SK-N-SH (cell line): Measurements from ENCODE around the gene HTRA2. TPM values are rescaled to one million over a fixed set of nuclear protein-coding genes. Genes with fewer than 3 reads are reported as not detected.

ENCODE experiments used
- CTCF ChIA-PET: fragments of 300-600, 350-600 bp; formaldehyde crosslinking; extraction: SDS; loops from one replicate; lab custom pipeline; 2021; lab: Yijun Ruan, JAX
- POLR2A ChIA-PET: fragments of 350-600 bp; sonication (Branson Sonifier 250); formaldehyde crosslinking; extraction: SDS; loops from one replicate; lab custom pipeline; 2020; ENCODE audit warnings: antibody characterized with exemption, inconsistent platforms; lab: Yijun Ruan, JAX
- DNase-seq: peaks from one replicate; pipeline ENCODE4 v3.0.0; 2012
- H2AFZ ChIP-seq: fragments of 200-600 bp; sonication (generic); 2 replicates; pipeline ENCODE4 v1.8.1; 2016; ENCODE audit warnings: antibody characterized with exemption, mild to moderate bottlenecking, low read depth
- H3F3A ChIP-seq: fragments of 200-600 bp; sonication (generic); replicated peaks from 2 replicates; pipeline ENCODE3; 2016; ENCODE audit warnings: antibody characterized with exemption, mild to moderate bottlenecking; ENCODE audit not compliant: insufficient read depth
- H3K27ac ChIP-seq, 2 experiments: fragments of 200-500 bp in 1 of 2; fragments of 200-600 bp in 1 of 2; sonication (Bioruptor generic) in 1 of 2; sonication (generic), shearing (Covaris generic) in 1 of 2; 2 replicates each; pipeline versions ENCODE4 v1.5.1 to v1.6.1; 2014 to 2016; ENCODE audit warnings: low read depth in 2 of 2, inconsistent platforms in 1 of 2, low read length in 1 of 2, mild to moderate bottlenecking in 1 of 2, mixed read lengths in 1 of 2
- H3K27me3 ChIP-seq: fragments of 200-600 bp; sonication (generic), shearing (Covaris generic); 2 replicates; pipeline ENCODE4 v1.6.1; 2016; ENCODE audit warnings: mixed run types; ENCODE audit not compliant: insufficient read depth
- H3K36me3 ChIP-seq, 2 experiments: fragments of 200-500 bp in 1 of 2; fragments of 200-600 bp in 1 of 2; sonication (Bioruptor generic) in 1 of 2; sonication (generic) in 1 of 2; replicated peaks in 1 of 2; 2 replicates each; pipeline versions ENCODE3 to v1.5.1; 2014 to 2016; ENCODE audit warnings: low read length in 1 of 2, mild to moderate bottlenecking in 1 of 2; ENCODE audit not compliant: insufficient read depth in 2 of 2, control insufficient read depth in 1 of 2
- H3K4me1 ChIP-seq, 2 experiments: fragments of 200-500 bp in 1 of 2; fragments of 200-600 bp in 1 of 2; sonication (Bioruptor generic) in 1 of 2; sonication (generic), shearing (Covaris generic) in 1 of 2; 2 replicates each; pipeline versions ENCODE4 v1.5.1 to v1.6.1; 2014 to 2016; ENCODE audit warnings: low read depth in 1 of 2, low read length in 1 of 2, mixed run types in 1 of 2; ENCODE audit not compliant: insufficient read depth in 2 of 2, control insufficient read depth in 1 of 2
- H3K4me2 ChIP-seq: fragments of 200-600 bp; sonication (generic), shearing (Covaris generic); 2 replicates; pipeline ENCODE4 v1.6.1; 2017; ENCODE audit warnings: mixed run types
- H3K4me3 ChIP-seq, 2 experiments: fragments of 200-500 bp in 1 of 2; fragments of 200-600 bp in 1 of 2; sonication (Bioruptor generic) in 1 of 2; sonication (generic), shearing (Covaris generic) in 1 of 2; 2 replicates each; pipeline versions ENCODE4 v1.5.1 to v1.8.1; 2014 to 2016; ENCODE audit warnings: low read depth in 2 of 2, inconsistent platforms in 1 of 2, low read length in 1 of 2, mild to moderate bottlenecking in 1 of 2, mixed read lengths in 1 of 2, moderate library complexity in 1 of 2
- H3K79me2 ChIP-seq: fragments of 200-600 bp; sonication (generic); 2 replicates; pipeline ENCODE4 v1.8.1; 2017; ENCODE audit warnings: mild to moderate bottlenecking; ENCODE audit not compliant: insufficient read depth
- H3K9ac ChIP-seq: fragments of 200-600 bp; sonication (generic); 2 replicates; pipeline ENCODE4 v1.6.1; 2017; ENCODE audit warnings: mixed run types
- H3K9me2 ChIP-seq: fragments of 200-600 bp; sonication (generic); 2 replicates; pipeline ENCODE4 v1.6.1; 2017; ENCODE audit warnings: mixed run types
- H3K9me3 ChIP-seq: fragments of 200-600 bp; sonication (generic); 2 replicates; pipeline ENCODE4 v1.6.1; 2017; ENCODE audit warnings: mixed run types, mild to moderate bottlenecking, moderate library complexity
- H4K20me1 ChIP-seq: fragments of 200-600 bp; sonication (generic); 2 replicates; pipeline ENCODE4 v1.6.1; 2017; ENCODE audit warnings: mild to moderate bottlenecking, mixed run types; ENCODE audit not compliant: insufficient read depth
- CHD2 ChIP-seq: fragments of 150-350 bp; IDR thresholded peaks from 2 replicates; pipeline ENCODE4 v1.6.1; 2018; ENCODE audit warnings: low read length; ENCODE audit not compliant: partially characterized antibody
- CTCF ChIP-seq: fragments of 200-600 bp; sonication (generic); IDR thresholded peaks from 2 replicates; pipeline ENCODE4 v1.6.1; 2017; ENCODE audit warnings: antibody characterized with exemption, mild to moderate bottlenecking, moderate library complexity
- FOXJ3 ChIP-seq: sonication (generic); formaldehyde crosslinking; IDR thresholded peaks from 2 replicates; pipeline ENCODE4 v1.5.1; 2020; ENCODE audit warnings: mild to moderate bottlenecking, missing genetic modification reagents
- MAX ChIP-seq: IDR thresholded peaks from 2 replicates; pipeline ENCODE4 v1.4.0; 2012; ENCODE audit warnings: low read depth
- MXI1 ChIP-seq: IDR thresholded peaks from 2 replicates; pipeline ENCODE4 v1.6.1; 2012; ENCODE audit warnings: mild to moderate bottlenecking, low read depth, low read length, improper control_type of control experiment
- NFIC ChIP-seq: IDR thresholded peaks from 2 replicates; pipeline ENCODE4 v1.4.0; 2012; ENCODE audit warnings: borderline replicate concordance
- NRF1 ChIP-seq: IDR thresholded peaks from 2 replicates; pipeline ENCODE4 v1.6.1; 2012; ENCODE audit warnings: low read depth, mild to moderate bottlenecking, low read length
- POLR2AphosphoS5 ChIP-seq: IDR thresholded peaks from 2 replicates; pipeline ENCODE4 v1.6.1; 2012; ENCODE audit warnings: low read depth, low read length
- SIN3A ChIP-seq: IDR thresholded peaks from 2 replicates; pipeline ENCODE4 v1.6.1; 2012; ENCODE audit warnings: low read depth, mild to moderate bottlenecking, low read length, moderate library complexity, borderline replicate concordance
- USF2 ChIP-seq: fragments of 150-350 bp; IDR thresholded peaks from 2 replicates; pipeline ENCODE4 v1.6.1; 2017; ENCODE audit warnings: antibody characterized with exemption, low read length, low read depth, borderline replicate concordance
- WGBS: methylation state at CpG from one replicate; pipeline ENCODE4 v1.1.6; 2017; ENCODE audit warnings: low lambda C conversion rate; 5-methylcytosine and 5-hydroxymethylcytosine counted together
- polyA plus RNA-seq, 3 experiments: library from polyadenylated mRNA; depleted of rRNA; stranded (reverse); fragments of >200 nt; gene quantifications; 2 replicates each; pipeline ENCODE4 v1.2.3, GENCODE V29; 2012

HTRA2 gene
- polyA plus RNA-seq, 1 of the 3 experiments (the other 2 are of a cell fraction), result 55.7 TPM

GRCh38 chr2:74530239-74531187 lies 780 bp downstream of the HTRA2 start:
- H3K9ac ChIP-seq, result peak overlapping the region; percentile 88
- POLR2A ChIA-PET, result interaction anchor here (0.7 to 2.9 kb wide), 15 partner anchors 9 to 139 kb away, joined by 3 to 13 read pairs (median 5); partner anchors contain the start of genes CCDC142, INO80B, MRPL53 and PCGF1
- peak overlapping the region; percentile 52 to 87 for H3K27ac ChIP-seq
- H3K9me3 ChIP-seq, result no peaks in the 10 kb centered on the region
- TF ChIP-seq CHD2, result peak; percentile 4
- no peak for TF ChIP-seq NFIC
- TF ChIP-seq NRF1, result no peak
- no peak for TF ChIP-seq CTCF
- no peak for TF ChIP-seq USF2
- peak; percentile 77; the same call in 1 of the 2 replicates for TF ChIP-seq MAX
- peak; percentile 13; the same call in 1 of the 2 replicates for TF ChIP-seq SIN3A
- TF ChIP-seq MXI1, result peak; percentile 81
- no peaks in the 10 kb centered on the region for H4K20me1 ChIP-seq
- H2AFZ ChIP-seq, result peak overlapping the region; percentile 83
- H3K4me2 ChIP-seq, result peak overlapping the region; percentile 85
- peaks cover 45% of the 10 kb centered on the region for H3K79me2 ChIP-seq
- DNase-seq, result peak; percentile 77
- no peaks in the 10 kb centered on the region for H3K27me3 ChIP-seq
- 10% methylated on average over 26 of the region's 54 CpGs for WGBS
- peaks cover 32 to 51% of the 10 kb centered on the region in 2 experiments for H3K36me3 ChIP-seq
- peaks cover 13 to 24% of the 10 kb centered on the region in 2 experiments for H3K4me1 ChIP-seq
- H3F3A ChIP-seq, result peaks cover 18% of the 10 kb centered on the region
- H3K9me2 ChIP-seq, result no peaks in the 10 kb centered on the region
- CTCF ChIA-PET, result interaction anchor here (0.9 to 7.8 kb wide), 11 partner anchors 12 to 108 kb away, joined by 3 to 102 read pairs (median 12); partner anchors contain the start of genes CCDC142, LBX2, MRPL53 and PCGF1
- peak overlapping the region; percentile 83 to 99 for H3K4me3 ChIP-seq

- POLR2A ChIA-PET, result interaction anchor here (1.1 to 2.9 kb wide), 6 partner anchors 10 to 59 kb away, joined by 3 to 11 read pairs (median 8); partner anchors contain the start of genes CCDC142, MRPL53, PCGF1 and TTC31
- Histone ChIP-seq H4K20me1 (no peaks in the 10 kb centered on the region), H3K27me3 (no peaks in the 10 kb centered on the region), H3K9ac (no peak overlapping the region), H3K9me3 (no peaks in the 10 kb centered on the region), H3K4me3 (peak overlapping the region; percentile 83 to 99; a peak in 1 of 4 replicates), H2AFZ (no peak overlapping the region), H3K79me2 (peaks cover 45% of the 10 kb centered on the region), H3K27ac (peak overlapping the region in 1 of 2 experiments; percentile 87; a peak in 1 of 4 replicates), H3K4me2 (peak overlapping the region; percentile 85), H3F3A (peaks cover 18% of the 10 kb centered on the region), H3K4me1 (peaks cover 13 to 22% of the 10 kb centered on the region in 2 experiments), H3K36me3 (peaks cover 25 to 40% of the 10 kb centered on the region in 2 experiments), H3K9me2 (no peaks in the 10 kb centered on the region)
- no peak for DNase-seq
- 91% methylated on average over 7 of the region's 7 CpGs for WGBS
- no peak for TF ChIP-seq FOXJ3 (CRISPR knock-in tag)
- TF ChIP-seq POLR2AphosphoS5, result peak; percentile 3; the same call in 1 of the 2 replicates
- TF ChIP-seq, all 33 proteins: peak for 1
- CTCF ChIA-PET, result interaction anchor here (0.6 to 7.8 kb wide), 33 partner anchors 8 to 282 kb away, joined by 3 to 102 read pairs (median 6); partner anchors contain the start of genes C2orf81, CCDC142, MOGS and MRPL53
Measured at GRCh38 chr2:74531666-74532065, 1.9 kb downstream of the HTRA2 start.
